Measurements from ENCODE around the gene NLGN1. TPM values are rescaled to one million over a fixed set of nuclear protein-coding genes. Genes with fewer than 3 reads are reported as not detected.

NLGN1 gene
- total RNA-seq, 1 experiment from 2014 or later: 5.2 TPM

DNA sequence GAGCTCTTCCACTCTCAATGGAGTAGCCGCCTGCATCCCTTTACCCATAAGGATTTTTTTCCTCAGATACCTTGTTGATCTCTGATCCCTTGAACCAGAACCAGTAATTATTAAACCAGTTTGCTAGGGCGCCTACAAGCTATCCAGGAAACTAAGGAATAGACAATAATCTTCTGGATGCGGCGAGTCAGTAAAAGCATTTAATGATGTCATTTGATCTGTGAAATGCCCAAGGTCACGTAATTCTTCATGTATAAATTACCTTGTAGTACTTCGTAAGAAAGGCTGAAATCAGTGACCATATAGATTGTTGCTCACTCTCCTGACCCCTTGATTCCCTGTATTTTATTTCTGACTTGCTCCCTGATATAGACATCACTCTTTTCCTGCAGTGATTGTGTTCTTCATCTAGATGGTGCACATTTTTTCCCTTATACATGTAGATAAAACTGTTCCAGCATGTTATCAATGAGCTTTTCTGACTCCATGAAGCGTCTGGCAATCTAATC lies 913.0 kb downstream of the NLGN1 start:
- Histone ChIP-seq H2BK5ac (ENCODE audit: insufficient read length, low read length) (no peak overlapping the region), H3T11ph (ENCODE audit: low read length) (no peak overlapping the region), H3K4me1 (ENCODE audit: insufficient read depth, low read length) (no peaks in the 10 kb centered on the region), H3K23me2 (ENCODE audit: insufficient read length, low read depth, low read length, poor library complexity, severe bottlenecking) (no peaks in the 10 kb centered on the region), H4K20me1 (ENCODE audit: control insufficient read depth, insufficient read depth, insufficient read length) (no peaks in the 10 kb centered on the region), H3K14ac (ENCODE audit: insufficient read depth, low read length) (no peak overlapping the region), H3K56ac (ENCODE audit: insufficient read length, low read depth, low read length) (no peak overlapping the region), H3K4ac (ENCODE audit: low read depth, low read length) (no peak overlapping the region), H3K27me3 (ENCODE audit: insufficient read depth, low read length) (0 out of 2 replicates have a peak, but pooled peaks cover 2% of the 10 kb centered on the region), H2BK120ac (ENCODE audit: low read depth, low read length, poor library complexity, severe bottlenecking) (no peak overlapping the region), H4K5ac (ENCODE audit: insufficient read length, low read depth, low read length) (no peak overlapping the region), H3K9me3 (ENCODE audit: control insufficient read depth, low read depth, low read length) (no peaks in the 10 kb centered on the region), H2AK5ac (ENCODE audit: insufficient read length, low read length) (no peak overlapping the region), H3K27ac (ENCODE audit: insufficient read length, low read depth, low read length) (no peak overlapping the region), H2BK20ac (ENCODE audit: low read depth, low read length, poor library complexity, severe bottlenecking) (no peak overlapping the region), H2BK12ac (ENCODE audit: insufficient read length, low read depth, low read length) (no peak overlapping the region), H2BK15ac (ENCODE audit: low read depth, low read length) (no peak overlapping the region), H4K91ac (ENCODE audit: insufficient read length, low read depth, low read length) (no peak overlapping the region), H4K8ac (replicated peaks; ENCODE audit: insufficient read length, low read depth, low read length) (no peak overlapping the region), H3K4me2 (ENCODE audit: insufficient read depth, insufficient read length, low read length) (no peak overlapping the region), H2AFZ (ENCODE audit: low read length) (no peak overlapping the region), H3K79me2 (ENCODE audit: insufficient read depth, low read length) (no peaks in the 10 kb centered on the region), H3K18ac (ENCODE audit: insufficient read length, low read depth, low read length) (no peak overlapping the region), H3K79me1 (ENCODE audit: insufficient read depth, low read depth, low read length, poor library complexity, severe bottlenecking) (no peaks in the 10 kb centered on the region), H3K9ac (ENCODE audit: extremely low read depth, insufficient read length, low read length) (no peak overlapping the region), H3K23ac (ENCODE audit: insufficient read length, low read depth, low read length) (no peak overlapping the region)
- WGBS (ENCODE audit: extremely low coverage, insufficient read length, low lambda C conversion rate): no CpG with 5 or more reads among the region's 7 CpGs
- Mint-ChIP-seq H3K27me3 (ENCODE audit: low read depth) (no peaks in the 10 kb centered on the region), H3K27ac (no peak overlapping the region), H3K4me3 (no peak overlapping the region), H3K9me3 (no peaks in the 10 kb centered on the region), H3K4me1 (no peaks in the 10 kb centered on the region), H3K36me3 (ENCODE audit: insufficient read depth in 1 of 3, low read depth in 3 of 3) (no peaks in the 10 kb centered on the region; a peak in 1 of 7 replicates)
- no peak for DNase-seq
- no peak for TF ChIP-seq CTCF (conservative IDR thresholded peaks at IDR 0.05)

Measured in H9 (cell line).